Measurements from ENCODE around the gene ACAP1.
A peak's percentile ranks its signal among the peaks of the same experiment; 100 is the strongest.

DNA sequence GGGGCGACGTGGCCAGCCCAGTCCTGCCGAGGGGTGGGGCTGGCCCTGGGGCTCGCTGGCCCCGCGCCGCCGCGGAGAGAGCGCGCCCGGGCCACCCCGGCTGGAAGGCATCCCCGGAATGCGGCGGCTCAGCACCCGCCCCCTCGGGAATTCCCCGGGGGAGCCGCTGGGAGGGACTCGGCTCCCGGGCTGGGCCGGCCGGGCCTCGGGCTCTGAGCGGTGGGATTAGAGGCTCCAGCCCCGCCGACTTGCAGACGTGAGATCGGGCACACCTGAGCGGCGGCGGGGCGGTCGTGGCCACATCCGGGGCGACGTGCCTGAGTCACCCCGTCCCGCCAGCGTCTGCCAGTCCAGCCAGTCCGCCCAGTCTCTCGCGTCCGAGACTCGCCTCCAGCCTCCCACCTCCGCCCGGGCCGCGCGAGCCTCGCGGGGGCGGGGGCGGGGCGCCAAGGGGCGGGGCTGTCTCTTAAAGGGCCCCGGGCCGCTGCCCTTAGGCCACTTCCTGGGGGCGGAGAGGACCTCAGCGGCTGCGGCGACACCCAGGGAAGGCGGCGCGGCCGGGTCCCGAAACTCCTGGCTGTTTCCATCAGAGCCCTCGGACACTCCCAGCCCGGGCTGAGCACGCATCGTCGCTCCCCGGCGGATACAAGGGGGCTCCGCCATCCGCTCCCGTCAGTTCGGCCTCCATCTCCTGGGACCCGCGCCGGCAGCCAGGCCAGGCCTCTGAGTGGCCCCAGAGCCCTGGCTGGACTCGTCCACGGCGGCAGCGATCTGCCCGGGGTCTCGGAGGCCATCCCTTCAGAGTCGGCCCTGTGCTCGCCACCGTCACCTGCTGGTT is 15.6 kb downstream of the ACAP1 start, which contains the start of gene KCTD11:
- peak; percentile 68 for TF ChIP-seq POLR2AphosphoS5 (IDR thresholded peaks at IDR 0.05)
- TF ChIP-seq, protein P1, sequence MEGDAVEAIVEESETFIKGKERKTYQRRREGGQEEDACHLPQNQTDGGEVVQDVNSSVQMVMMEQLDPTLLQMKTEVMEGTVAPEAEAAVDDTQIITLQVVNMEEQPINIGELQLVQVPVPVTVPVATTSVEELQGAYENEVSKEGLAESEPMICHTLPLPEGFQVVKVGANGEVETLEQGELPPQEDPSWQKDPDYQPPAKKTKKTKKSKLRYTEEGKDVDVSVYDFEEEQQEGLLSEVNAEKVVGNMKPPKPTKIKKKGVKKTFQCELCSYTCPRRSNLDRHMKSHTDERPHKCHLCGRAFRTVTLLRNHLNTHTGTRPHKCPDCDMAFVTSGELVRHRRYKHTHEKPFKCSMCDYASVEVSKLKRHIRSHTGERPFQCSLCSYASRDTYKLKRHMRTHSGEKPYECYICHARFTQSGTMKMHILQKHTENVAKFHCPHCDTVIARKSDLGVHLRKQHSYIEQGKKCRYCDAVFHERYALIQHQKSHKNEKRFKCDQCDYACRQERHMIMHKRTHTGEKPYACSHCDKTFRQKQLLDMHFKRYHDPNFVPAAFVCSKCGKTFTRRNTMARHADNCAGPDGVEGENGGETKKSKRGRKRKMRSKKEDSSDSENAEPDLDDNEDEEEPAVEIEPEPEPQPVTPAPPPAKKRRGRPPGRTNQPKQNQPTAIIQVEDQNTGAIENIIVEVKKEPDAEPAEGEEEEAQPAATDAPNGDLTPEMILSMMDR (IDR thresholded peaks at IDR 0.05) = peak in 3 of 4 experiments; percentile 47 to 73 (median 64)
- peak; percentile 70 for TF ChIP-seq POLR2A (IDR thresholded peaks at IDR 0.05)
